WTC11 (cell line): Measurements from ENCODE around the gene ALOX15B. TPM values are rescaled to one million over a fixed set of nuclear protein-coding genes. Genes with fewer than 3 reads are reported as not detected.

Source experiments
- ATAC-seq: fragments of 200-7000 bp; cut with Tn5 transposase; 2 replicates; pipeline ENCODE4 v1.10.0; 2021; ENCODE audit warnings: mild to moderate bottlenecking, moderate library complexity
- CTCF ChIA-PET: fragments of 300-600 bp; sonication (Branson Sonifier 250); formaldehyde crosslinking; loops from one replicate; lab custom pipeline; 2021; ENCODE audit warnings: antibody characterized with exemption; lab: Charles Lee
- POLR2A ChIA-PET: fragments of 350-600 bp; sonication (Branson Sonifier 250); formaldehyde crosslinking; loops from one replicate; lab custom pipeline; 2021; ENCODE audit warnings: antibody characterized with exemption; lab: Charles Lee
- DNase-seq: peaks from one replicate; pipeline ENCODE4 v3.0.0; 2021; ENCODE audit warnings: low spot score
- H3K27ac Mint-ChIP-seq: 2 replicates; pipeline ENCODE4 v1.8.0; 2021; ENCODE audit warnings: mixed read lengths
- H3K27me3 Mint-ChIP-seq: 2 replicates; pipeline ENCODE4 v1.8.0; 2021; ENCODE audit warnings: low read depth, mild to moderate bottlenecking, moderate library complexity, mixed read lengths
- H3K36me3 Mint-ChIP-seq: 2 replicates; pipeline ENCODE4 v1.8.0; 2021; ENCODE audit warnings: mixed read lengths
- H3K4me1 Mint-ChIP-seq: 2 replicates; pipeline ENCODE4 v1.8.0; 2022; ENCODE audit warnings: mixed read lengths
- H3K4me3 Mint-ChIP-seq: 2 replicates; pipeline ENCODE4 v1.8.0; 2021; ENCODE audit warnings: mild to moderate bottlenecking, moderate library complexity, mixed read lengths
- H3K9me3 Mint-ChIP-seq: 2 replicates; pipeline ENCODE4 v1.8.0; 2021; ENCODE audit warnings: mixed read lengths
- AR ChIP-seq: fragments of 250-450 bp; sonication (Bioruptor Pico); IDR thresholded peaks from 2 replicates; pipeline ENCODE4 v1.9.0; 2021; ENCODE audit warnings: mild to moderate bottlenecking
- CBFB ChIP-seq: sonication (generic); formaldehyde crosslinking; IDR thresholded peaks from 2 replicates; pipeline ENCODE4 v1.8.1; 2022; ENCODE audit warnings: mild to moderate bottlenecking, low read depth, missing genetic modification reagents
- FOXK1 ChIP-seq: sonication (generic); formaldehyde crosslinking; IDR thresholded peaks from 2 replicates; pipeline ENCODE4 v1.8.0; 2022; ENCODE audit warnings: mild to moderate bottlenecking, moderate library complexity, missing genetic modification reagents
- MLX ChIP-seq: sonication (generic); formaldehyde crosslinking; IDR thresholded peaks from 2 replicates; pipeline ENCODE4 v1.8.1; 2023; ENCODE audit warnings: mild to moderate bottlenecking, missing genetic modification reagents, moderate library complexity
- NFATC4 ChIP-seq: fragments of 250-450 bp; sonication (Bioruptor Pico); IDR thresholded peaks from 2 replicates; pipeline ENCODE4 v1.9.0; 2021; ENCODE audit warnings: mild to moderate bottlenecking
- PREB ChIP-seq: sonication (generic); formaldehyde crosslinking; IDR thresholded peaks from 2 replicates; pipeline ENCODE4 v1.8.1; 2022; ENCODE audit warnings: mild to moderate bottlenecking, missing genetic modification reagents, moderate library complexity, borderline replicate concordance
- RORB ChIP-seq: fragments of 250-450 bp; sonication (Bioruptor Pico); IDR thresholded peaks from 2 replicates; pipeline ENCODE4 v1.9.0; 2021; ENCODE audit warnings: mild to moderate bottlenecking
- SMAD4 ChIP-seq: sonication (generic); formaldehyde crosslinking; IDR thresholded peaks from 2 replicates; pipeline ENCODE4 v1.8.0; 2022; ENCODE audit warnings: mild to moderate bottlenecking, missing genetic modification reagents
- ZNF138 ChIP-seq: sonication (generic); formaldehyde crosslinking; conservative IDR thresholded peaks from 2 replicates; pipeline ENCODE4 v1.8.1; 2022; ENCODE audit warnings: mild to moderate bottlenecking, moderate library complexity, missing genetic modification reagents
- ZNF263 ChIP-seq: sonication (generic); formaldehyde crosslinking; IDR thresholded peaks from 2 replicates; pipeline ENCODE4 v1.8.1; 2022; ENCODE audit warnings: low read depth, mild to moderate bottlenecking, moderate library complexity, missing genetic modification reagents
- ZNF317 ChIP-seq: sonication (generic); formaldehyde crosslinking; IDR thresholded peaks from 2 replicates; pipeline ENCODE4 v1.8.1; 2023; ENCODE audit warnings: low read depth, mild to moderate bottlenecking, moderate library complexity, missing genetic modification reagents, borderline replicate concordance
- ZSCAN18 ChIP-seq: fragments of 250-450 bp; sonication (Bioruptor Pico); IDR thresholded peaks from 2 replicates; pipeline ENCODE4 v2.1.2; 2022; ENCODE audit warnings: mild to moderate bottlenecking, moderate library complexity
- total RNA-seq: library from RNA; stranded (reverse); gene quantifications from 3 replicates; pipeline ENCODE4 v1.2.3, GENCODE V29; 2021
- TF ChIP-seq, protein P1 (sequence below): fragments of 250-450 bp; sonication (Bioruptor Pico); conservative IDR thresholded peaks from 2 replicates; pipeline ENCODE4 v1.9.0; 2021; ENCODE audit warnings: mild to moderate bottlenecking
- TF ChIP-seq, protein P2 (sequence below): sonication (generic); formaldehyde crosslinking; IDR thresholded peaks from 2 replicates; pipeline ENCODE4 v1.8.0; 2023; ENCODE audit warnings: missing genetic modification reagents, mild to moderate bottlenecking, borderline replicate concordance
- TF ChIP-seq, protein P3 (sequence below): sonication (generic); formaldehyde crosslinking; IDR thresholded peaks from 2 replicates; pipeline ENCODE4 v1.8.1; 2023; ENCODE audit warnings: mild to moderate bottlenecking, missing genetic modification reagents, moderate library complexity

ALOX15B gene
- total RNA-seq, 1 experiment from 2014 or later, result 0.22 TPM

GRCh38 chr17:8013731-8014557 lies 24.9 kb upstream of the ALOX15B start (continued):
- TF ChIP-seq ZNF263 (no peak), CBFB (CRISPR knock-in tag) (no peak), ZNF138 (CRISPR knock-in tag) (no peak)

DNA sequence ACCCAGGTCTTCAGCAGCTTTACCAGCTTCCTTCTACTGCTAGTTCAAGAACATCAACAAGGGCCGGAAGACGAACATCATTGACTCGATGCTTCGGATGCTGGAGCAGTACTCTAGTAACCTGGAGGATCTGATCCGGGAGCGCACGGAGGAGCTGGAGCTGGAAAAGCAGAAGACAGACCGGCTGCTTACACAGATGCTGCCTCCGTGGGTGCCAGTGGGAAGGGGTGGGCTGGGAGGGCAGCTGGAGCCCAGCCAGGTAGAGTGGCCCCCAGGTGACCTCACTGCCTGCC lies 24.4 kb upstream of the ALOX15B start:
- Mint-ChIP-seq H3K36me3 (no peaks in the 10 kb centered on the region), H3K4me1 (0 out of 2 replicates have a peak, but pooled peaks cover 2% of the 10 kb centered on the region), H3K27ac (no peak overlapping the region), H3K9me3 (no peaks in the 10 kb centered on the region), H3K4me3 (no peak overlapping the region), H3K27me3 (peaks cover 26% of the 10 kb centered on the region)
- POLR2A ChIA-PET, result no interaction called here
- no peak for ATAC-seq
- DNase-seq, result no peak
- TF ChIP-seq ZNF317 (CRISPR knock-in tag) (no peak), NFATC4 (no peak), ZSCAN18 (CRISPR knock-in tag) (no peak), AR (CRISPR knock-in tag) (no peak), PREB (CRISPR knock-in tag) (no peak), SMAD4 (no peak), FOXK1 (CRISPR knock-in tag) (no peak), ZNF263 (no peak), RORB (no peak), MLX (CRISPR knock-in tag) (no peak)
- TF ChIP-seq, protein P1, sequence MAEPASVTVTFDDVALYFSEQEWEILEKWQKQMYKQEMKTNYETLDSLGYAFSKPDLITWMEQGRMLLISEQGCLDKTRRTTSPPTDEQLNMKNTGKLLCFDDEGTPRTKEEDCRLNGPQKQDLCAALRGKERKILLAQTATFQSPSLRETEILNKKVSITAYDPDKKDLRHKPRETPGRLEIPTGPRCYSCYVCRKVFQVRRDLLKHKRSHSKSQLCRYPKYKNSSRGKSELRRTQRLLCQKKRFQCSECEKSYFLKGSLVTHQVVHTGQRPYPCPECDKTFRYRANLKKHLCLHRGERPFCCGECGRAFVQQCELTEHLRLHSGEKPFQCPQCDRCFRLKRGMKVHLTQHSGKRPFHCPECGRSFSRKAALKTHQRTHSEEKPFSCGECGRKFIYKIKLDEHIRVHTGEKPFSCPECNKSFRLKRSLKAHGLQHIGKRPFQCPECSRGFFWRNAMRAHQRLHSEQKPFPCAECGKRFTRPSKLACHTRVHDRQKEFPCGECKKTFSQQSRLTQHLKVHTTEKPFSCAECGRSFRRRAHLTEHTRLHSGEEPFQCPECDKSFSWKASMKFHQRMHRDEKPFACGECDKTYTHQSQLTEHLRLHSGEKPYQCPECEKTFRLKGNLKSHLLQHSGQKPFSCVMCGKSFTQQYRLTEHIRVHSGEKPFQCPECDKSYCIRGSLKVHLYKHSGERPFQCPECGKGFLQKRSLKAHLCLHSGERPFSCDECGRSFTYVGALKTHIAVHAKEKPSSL, result no peak
- TF ChIP-seq, protein P2, sequence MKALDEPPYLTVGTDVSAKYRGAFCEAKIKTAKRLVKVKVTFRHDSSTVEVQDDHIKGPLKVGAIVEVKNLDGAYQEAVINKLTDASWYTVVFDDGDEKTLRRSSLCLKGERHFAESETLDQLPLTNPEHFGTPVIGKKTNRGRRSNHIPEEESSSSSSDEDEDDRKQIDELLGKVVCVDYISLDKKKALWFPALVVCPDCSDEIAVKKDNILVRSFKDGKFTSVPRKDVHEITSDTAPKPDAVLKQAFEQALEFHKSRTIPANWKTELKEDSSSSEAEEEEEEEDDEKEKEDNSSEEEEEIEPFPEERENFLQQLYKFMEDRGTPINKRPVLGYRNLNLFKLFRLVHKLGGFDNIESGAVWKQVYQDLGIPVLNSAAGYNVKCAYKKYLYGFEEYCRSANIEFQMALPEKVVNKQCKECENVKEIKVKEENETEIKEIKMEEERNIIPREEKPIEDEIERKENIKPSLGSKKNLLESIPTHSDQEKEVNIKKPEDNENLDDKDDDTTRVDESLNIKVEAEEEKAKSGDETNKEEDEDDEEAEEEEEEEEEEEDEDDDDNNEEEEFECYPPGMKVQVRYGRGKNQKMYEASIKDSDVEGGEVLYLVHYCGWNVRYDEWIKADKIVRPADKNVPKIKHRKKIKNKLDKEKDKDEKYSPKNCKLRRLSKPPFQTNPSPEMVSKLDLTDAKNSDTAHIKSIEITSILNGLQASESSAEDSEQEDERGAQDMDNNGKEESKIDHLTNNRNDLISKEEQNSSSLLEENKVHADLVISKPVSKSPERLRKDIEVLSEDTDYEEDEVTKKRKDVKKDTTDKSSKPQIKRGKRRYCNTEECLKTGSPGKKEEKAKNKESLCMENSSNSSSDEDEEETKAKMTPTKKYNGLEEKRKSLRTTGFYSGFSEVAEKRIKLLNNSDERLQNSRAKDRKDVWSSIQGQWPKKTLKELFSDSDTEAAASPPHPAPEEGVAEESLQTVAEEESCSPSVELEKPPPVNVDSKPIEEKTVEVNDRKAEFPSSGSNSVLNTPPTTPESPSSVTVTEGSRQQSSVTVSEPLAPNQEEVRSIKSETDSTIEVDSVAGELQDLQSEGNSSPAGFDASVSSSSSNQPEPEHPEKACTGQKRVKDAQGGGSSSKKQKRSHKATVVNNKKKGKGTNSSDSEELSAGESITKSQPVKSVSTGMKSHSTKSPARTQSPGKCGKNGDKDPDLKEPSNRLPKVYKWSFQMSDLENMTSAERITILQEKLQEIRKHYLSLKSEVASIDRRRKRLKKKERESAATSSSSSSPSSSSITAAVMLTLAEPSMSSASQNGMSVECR (CRISPR knock-in tag), result no peak
- TF ChIP-seq, protein P3, sequence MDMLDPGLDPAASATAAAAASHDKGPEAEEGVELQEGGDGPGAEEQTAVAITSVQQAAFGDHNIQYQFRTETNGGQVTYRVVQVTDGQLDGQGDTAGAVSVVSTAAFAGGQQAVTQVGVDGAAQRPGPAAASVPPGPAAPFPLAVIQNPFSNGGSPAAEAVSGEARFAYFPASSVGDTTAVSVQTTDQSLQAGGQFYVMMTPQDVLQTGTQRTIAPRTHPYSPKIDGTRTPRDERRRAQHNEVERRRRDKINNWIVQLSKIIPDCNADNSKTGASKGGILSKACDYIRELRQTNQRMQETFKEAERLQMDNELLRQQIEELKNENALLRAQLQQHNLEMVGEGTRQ (CRISPR knock-in tag), result no peak
- TF ChIP-seq, all 79 proteins: peak for 0
- CTCF ChIA-PET, result interaction anchor here (0.5 to 4.0 kb wide), 3 partner anchors 25 to 101 kb away, joined by 4 to 49 read pairs (median 4); no protein-coding TSS in a partner anchor
